WTC11 (cell line): Measurements from ENCODE around the gene PTPRN2. TPM values are rescaled to one million over a fixed set of nuclear protein-coding genes. Genes with fewer than 3 reads are reported as not detected.
"Not testable (repeated sequence)": the region's sequence is repeated elsewhere in the genome, so short reads cannot be mapped to it uniquely, and the experiment has no call there.

Experiments used
- ATAC-seq: fragments of 200-7000 bp; cut with Tn5 transposase; 2 replicates; pipeline ENCODE4 v1.10.0; 2021; ENCODE audit warnings: mild to moderate bottlenecking, moderate library complexity
- CTCF ChIA-PET: fragments of 300-600 bp; sonication (Branson Sonifier 250); formaldehyde crosslinking; loops from one replicate; lab custom pipeline; 2021; ENCODE audit warnings: antibody characterized with exemption; lab: Charles Lee
- POLR2A ChIA-PET: fragments of 350-600 bp; sonication (Branson Sonifier 250); formaldehyde crosslinking; loops from one replicate; lab custom pipeline; 2021; ENCODE audit warnings: antibody characterized with exemption; lab: Charles Lee
- DNase-seq: peaks from one replicate; pipeline ENCODE4 v3.0.0; 2021; ENCODE audit warnings: low spot score
- H3K27ac Mint-ChIP-seq: 2 replicates; pipeline ENCODE4 v1.8.0; 2021; ENCODE audit warnings: mixed read lengths
- H3K27me3 Mint-ChIP-seq: 2 replicates; pipeline ENCODE4 v1.8.0; 2021; ENCODE audit warnings: low read depth, mild to moderate bottlenecking, moderate library complexity, mixed read lengths
- H3K36me3 Mint-ChIP-seq: 2 replicates; pipeline ENCODE4 v1.8.0; 2021; ENCODE audit warnings: mixed read lengths
- H3K4me1 Mint-ChIP-seq: 2 replicates; pipeline ENCODE4 v1.8.0; 2022; ENCODE audit warnings: mixed read lengths
- H3K4me3 Mint-ChIP-seq: 2 replicates; pipeline ENCODE4 v1.8.0; 2021; ENCODE audit warnings: mild to moderate bottlenecking, moderate library complexity, mixed read lengths
- H3K9me3 Mint-ChIP-seq: 2 replicates; pipeline ENCODE4 v1.8.0; 2021; ENCODE audit warnings: mixed read lengths
- ATF2 ChIP-seq: sonication (generic); formaldehyde crosslinking; IDR thresholded peaks from 2 replicates; pipeline ENCODE4 v1.8.1; 2022; ENCODE audit warnings: low read depth, missing genetic modification reagents, borderline replicate concordance
- CBFB ChIP-seq: sonication (generic); formaldehyde crosslinking; IDR thresholded peaks from 2 replicates; pipeline ENCODE4 v1.8.1; 2022; ENCODE audit warnings: mild to moderate bottlenecking, low read depth, missing genetic modification reagents
- FOXK1 ChIP-seq: sonication (generic); formaldehyde crosslinking; IDR thresholded peaks from 2 replicates; pipeline ENCODE4 v1.8.0; 2022; ENCODE audit warnings: mild to moderate bottlenecking, moderate library complexity, missing genetic modification reagents
- FOXP4 ChIP-seq: sonication (generic); formaldehyde crosslinking; IDR thresholded peaks from 2 replicates; pipeline ENCODE4 v1.8.0; 2022; ENCODE audit warnings: mild to moderate bottlenecking, missing genetic modification reagents
- MXD4 ChIP-seq: fragments of 250-450 bp; sonication (Bioruptor Pico); IDR thresholded peaks from 2 replicates; pipeline ENCODE4 v1.8.0; 2021; ENCODE audit warnings: mild to moderate bottlenecking, moderate library complexity, borderline replicate concordance
- NR3C1 ChIP-seq: sonication (generic); formaldehyde crosslinking; conservative IDR thresholded peaks from 2 replicates; pipeline ENCODE4 v1.8.1; 2023; ENCODE audit warnings: low read depth, mild to moderate bottlenecking, missing genetic modification reagents
- OVOL2 ChIP-seq: fragments of 250-450 bp; sonication (Bioruptor Pico); IDR thresholded peaks from 2 replicates; pipeline ENCODE4 v1.9.0; 2021; ENCODE audit warnings: mild to moderate bottlenecking, borderline replicate concordance
- RELA ChIP-seq: sonication (generic); formaldehyde crosslinking; IDR thresholded peaks from 2 replicates; pipeline ENCODE4 v1.8.1; 2022; ENCODE audit warnings: missing genetic modification reagents, mild to moderate bottlenecking, borderline replicate concordance
- TEAD4 ChIP-seq: sonication (generic); formaldehyde crosslinking; IDR thresholded peaks from 2 replicates; pipeline ENCODE4 v1.8.0; 2022; ENCODE audit warnings: mild to moderate bottlenecking, missing genetic modification reagents
- ZBTB43 ChIP-seq: sonication (generic); formaldehyde crosslinking; IDR thresholded peaks from 2 replicates; pipeline ENCODE4 v1.8.1; 2023; ENCODE audit warnings: mild to moderate bottlenecking, missing genetic modification reagents
- ZNF512 ChIP-seq: sonication (generic); formaldehyde crosslinking; IDR thresholded peaks from 2 replicates; pipeline ENCODE4 v1.8.1; 2022; ENCODE audit warnings: missing genetic modification reagents, borderline replicate concordance
- ZNF532 ChIP-seq: fragments of 250-450 bp; sonication (Bioruptor Pico); IDR thresholded peaks from 2 replicates; pipeline ENCODE4 v1.9.0; 2021; ENCODE audit warnings: mild to moderate bottlenecking, borderline replicate concordance
- total RNA-seq: library from RNA; stranded (reverse); gene quantifications from 3 replicates; pipeline ENCODE4 v1.2.3, GENCODE V29; 2021
- TF ChIP-seq, protein P1 (sequence below): sonication (generic); formaldehyde crosslinking; IDR thresholded peaks from 2 replicates; pipeline ENCODE4 v1.8.0; 2023; ENCODE audit warnings: missing genetic modification reagents
- TF ChIP-seq, protein P2 (sequence below): sonication (generic); formaldehyde crosslinking; IDR thresholded peaks from 2 replicates; pipeline ENCODE4 v1.8.1; 2023; ENCODE audit warnings: mild to moderate bottlenecking, missing genetic modification reagents, moderate library complexity
- TF ChIP-seq, protein P3 (sequence below): sonication (generic); formaldehyde crosslinking; IDR thresholded peaks from 2 replicates; pipeline ENCODE4 v1.8.0; 2022; ENCODE audit warnings: mild to moderate bottlenecking, missing genetic modification reagents

PTPRN2 gene
- total RNA-seq, 1 experiment from 2014 or later: 4.7 TPM

- no peak for TF ChIP-seq ZNF512 (CRISPR knock-in tag)
- TF ChIP-seq, protein P1, sequence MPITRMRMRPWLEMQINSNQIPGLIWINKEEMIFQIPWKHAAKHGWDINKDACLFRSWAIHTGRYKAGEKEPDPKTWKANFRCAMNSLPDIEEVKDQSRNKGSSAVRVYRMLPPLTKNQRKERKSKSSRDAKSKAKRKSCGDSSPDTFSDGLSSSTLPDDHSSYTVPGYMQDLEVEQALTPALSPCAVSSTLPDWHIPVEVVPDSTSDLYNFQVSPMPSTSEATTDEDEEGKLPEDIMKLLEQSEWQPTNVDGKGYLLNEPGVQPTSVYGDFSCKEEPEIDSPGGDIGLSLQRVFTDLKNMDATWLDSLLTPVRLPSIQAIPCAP (CRISPR knock-in tag): no peak
- TF ChIP-seq, protein P2, sequence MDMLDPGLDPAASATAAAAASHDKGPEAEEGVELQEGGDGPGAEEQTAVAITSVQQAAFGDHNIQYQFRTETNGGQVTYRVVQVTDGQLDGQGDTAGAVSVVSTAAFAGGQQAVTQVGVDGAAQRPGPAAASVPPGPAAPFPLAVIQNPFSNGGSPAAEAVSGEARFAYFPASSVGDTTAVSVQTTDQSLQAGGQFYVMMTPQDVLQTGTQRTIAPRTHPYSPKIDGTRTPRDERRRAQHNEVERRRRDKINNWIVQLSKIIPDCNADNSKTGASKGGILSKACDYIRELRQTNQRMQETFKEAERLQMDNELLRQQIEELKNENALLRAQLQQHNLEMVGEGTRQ (CRISPR knock-in tag): no peak
- no peak for TF ChIP-seq ZNF532 (CRISPR knock-in tag)
- TF ChIP-seq ATF2: no peak
- TF ChIP-seq TEAD4 (CRISPR knock-in tag): no peak
- no peak for TF ChIP-seq FOXP4 (CRISPR knock-in tag)
- TF ChIP-seq OVOL2 (CRISPR knock-in tag): no peak
- no peak for TF ChIP-seq NR3C1 (CRISPR knock-in tag)
These were observed 920.4 kb downstream of the PTPRN2 start (continued) for GRCh38 chr7:157667261-157667660.

GRCh38 chr7:157666530-157667040, 921.0 kb downstream of the PTPRN2 start:
- ATAC-seq: no peak
- no peak overlapping the region for H3K27ac Mint-ChIP-seq
- TF ChIP-seq CBFB (CRISPR knock-in tag): no peak
- TF ChIP-seq RELA (CRISPR knock-in tag): no peak
- TF ChIP-seq ZBTB43 (CRISPR knock-in tag): no peak
- no peak for TF ChIP-seq MXD4 (CRISPR knock-in tag)
- TF ChIP-seq, protein P2 (CRISPR knock-in tag): no peak
- TF ChIP-seq, protein P3, sequence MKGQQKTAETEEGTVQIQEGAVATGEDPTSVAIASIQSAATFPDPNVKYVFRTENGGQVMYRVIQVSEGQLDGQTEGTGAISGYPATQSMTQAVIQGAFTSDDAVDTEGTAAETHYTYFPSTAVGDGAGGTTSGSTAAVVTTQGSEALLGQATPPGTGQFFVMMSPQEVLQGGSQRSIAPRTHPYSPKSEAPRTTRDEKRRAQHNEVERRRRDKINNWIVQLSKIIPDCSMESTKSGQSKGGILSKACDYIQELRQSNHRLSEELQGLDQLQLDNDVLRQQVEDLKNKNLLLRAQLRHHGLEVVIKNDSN (CRISPR knock-in tag): no peak
- no peak for TF ChIP-seq FOXK1
- TF ChIP-seq ZNF512 (CRISPR knock-in tag): no peak
- TF ChIP-seq, all 79 proteins: peak for 0
- Mint-ChIP-seq H3K4me1 (no peaks in the 10 kb centered on the region), H3K4me3 (no peak overlapping the region), H3K9me3 (peaks cover 18% of the 10 kb centered on the region), H3K36me3 (peaks cover 17% of the 10 kb centered on the region), H3K27me3 (no peaks in the 10 kb centered on the region; the same call in 1 of the 2 replicates)
- CTCF ChIA-PET: no interaction called here
- POLR2A ChIA-PET: no interaction called here
- no peak for DNase-seq

- DNase-seq, CTCF ChIA-PET, H3K4me3 Mint-ChIP-seq, H3K27ac Mint-ChIP-seq, ATAC-seq, POLR2A ChIA-PET, H3K27me3 Mint-ChIP-seq, H3K4me1 Mint-ChIP-seq: not testable (repeated sequence)
- peaks cover 17% of the 10 kb centered on the region for H3K36me3 Mint-ChIP-seq
- H3K9me3 Mint-ChIP-seq: peaks cover 18% of the 10 kb centered on the region
These were observed 922.0 kb downstream of the PTPRN2 start for GRCh38 chr7:157665634-157665988.
